DND-41 (cell line): Measurements from ENCODE around the gene OASL.

Experiments
- EZH2 ChIP-seq: IDR thresholded peaks from 3 replicates; pipeline ENCODE4 v1.6.1; 2012; ENCODE audit warnings: borderline replicate concordance, low read depth, mild to moderate bottlenecking, moderate library complexity, low read length, inconsistent platforms; ENCODE audit not compliant: severe bottlenecking
- TF ChIP-seq, protein P1 (sequence below): IDR thresholded peaks from 2 replicates; pipeline ENCODE4 v1.5.1; 2012; ENCODE audit warnings: borderline replicate concordance, low read length, moderate library complexity, mild to moderate bottlenecking; ENCODE audit not compliant: poor library complexity, severe bottlenecking; ENCODE audit errors: extremely low read depth

DNA sequence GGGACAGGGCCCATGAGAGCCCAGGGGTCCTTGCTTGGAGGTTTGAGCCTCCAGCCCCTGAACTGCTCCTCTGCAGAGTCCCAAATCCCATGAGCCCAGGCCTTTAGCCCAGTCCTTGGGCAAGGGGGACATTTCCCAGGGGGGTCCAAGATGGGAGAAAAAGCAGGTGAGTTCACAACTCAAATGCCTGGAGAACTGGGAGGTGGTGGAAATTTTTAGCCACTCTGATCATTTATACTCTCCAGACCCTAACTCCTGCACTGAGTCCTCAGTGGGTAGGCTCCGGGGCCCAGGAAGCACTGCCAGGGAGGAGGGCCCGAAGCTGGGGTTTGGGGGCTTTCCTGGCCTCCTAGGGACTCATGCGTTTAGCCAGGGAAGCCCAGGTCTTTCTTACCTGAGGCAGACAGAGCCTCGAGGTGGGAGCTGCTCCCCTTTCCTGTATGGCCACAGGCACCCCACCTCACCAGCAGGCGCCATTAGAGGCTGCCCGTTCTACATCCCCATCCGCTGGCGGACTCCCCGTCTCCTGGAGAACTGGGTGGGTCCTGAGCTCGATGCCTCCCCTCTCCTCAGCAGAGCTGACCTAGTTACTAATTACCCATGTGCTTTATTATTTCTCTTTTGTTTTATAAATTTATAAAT is 59.7 kb downstream of the OASL start:
- TF ChIP-seq, protein P1, sequence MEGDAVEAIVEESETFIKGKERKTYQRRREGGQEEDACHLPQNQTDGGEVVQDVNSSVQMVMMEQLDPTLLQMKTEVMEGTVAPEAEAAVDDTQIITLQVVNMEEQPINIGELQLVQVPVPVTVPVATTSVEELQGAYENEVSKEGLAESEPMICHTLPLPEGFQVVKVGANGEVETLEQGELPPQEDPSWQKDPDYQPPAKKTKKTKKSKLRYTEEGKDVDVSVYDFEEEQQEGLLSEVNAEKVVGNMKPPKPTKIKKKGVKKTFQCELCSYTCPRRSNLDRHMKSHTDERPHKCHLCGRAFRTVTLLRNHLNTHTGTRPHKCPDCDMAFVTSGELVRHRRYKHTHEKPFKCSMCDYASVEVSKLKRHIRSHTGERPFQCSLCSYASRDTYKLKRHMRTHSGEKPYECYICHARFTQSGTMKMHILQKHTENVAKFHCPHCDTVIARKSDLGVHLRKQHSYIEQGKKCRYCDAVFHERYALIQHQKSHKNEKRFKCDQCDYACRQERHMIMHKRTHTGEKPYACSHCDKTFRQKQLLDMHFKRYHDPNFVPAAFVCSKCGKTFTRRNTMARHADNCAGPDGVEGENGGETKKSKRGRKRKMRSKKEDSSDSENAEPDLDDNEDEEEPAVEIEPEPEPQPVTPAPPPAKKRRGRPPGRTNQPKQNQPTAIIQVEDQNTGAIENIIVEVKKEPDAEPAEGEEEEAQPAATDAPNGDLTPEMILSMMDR, result no peak
- no peak for TF ChIP-seq EZH2
